SK-N-SH treated with all-trans-retinoic acid at 6 μM for 48 hours (cell line): ENCODE data around the gene AXIN1.

Experiments used
- ARNTL ChIP-seq: fragments of 450-650 bp; formaldehyde crosslinking; IDR thresholded peaks from 2 replicates; pipeline ENCODE4 v1.5.0; 2020; ENCODE audit warnings: low read depth, mild to moderate bottlenecking, moderate library complexity, borderline replicate concordance
- POU6F1 ChIP-seq: fragments of 250-450 bp; sonication (Bioruptor Pico); IDR thresholded peaks from 2 replicates; pipeline ENCODE4 v1.8.0; 2021; ENCODE audit warnings: low read depth, mild to moderate bottlenecking, moderate library complexity, borderline replicate concordance
- TF ChIP-seq, protein P1 (sequence below): fragments of 250-450 bp; sonication (Bioruptor Pico); IDR thresholded peaks from 2 replicates; pipeline ENCODE4 v1.5.0; 2020; ENCODE audit warnings: mild to moderate bottlenecking, moderate library complexity

DNA sequence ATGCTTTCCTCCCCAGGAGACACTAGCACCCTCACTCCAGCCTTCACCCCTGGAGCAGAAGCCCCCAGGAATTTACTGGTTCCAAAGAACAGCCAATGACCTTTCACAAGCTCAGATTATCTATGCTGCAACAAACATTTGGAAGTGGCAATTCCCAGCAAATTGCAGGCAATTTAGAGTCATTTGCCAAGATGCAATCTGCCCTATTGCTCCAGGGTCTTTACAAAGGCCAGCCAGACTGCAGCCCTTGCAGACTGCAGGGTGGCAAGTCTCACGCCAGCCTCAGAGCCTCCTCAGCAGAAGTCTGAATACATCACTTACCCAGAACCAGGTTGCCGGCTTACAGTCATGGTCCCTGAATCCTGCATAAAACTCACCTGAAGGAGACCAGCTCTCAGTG lies 21.8 kb downstream of the AXIN1 start:
- TF ChIP-seq POU6F1 (CRISPR knock-in tag) = no peak
- no peak for TF ChIP-seq ARNTL (CRISPR knock-in tag)
- TF ChIP-seq, protein P1, sequence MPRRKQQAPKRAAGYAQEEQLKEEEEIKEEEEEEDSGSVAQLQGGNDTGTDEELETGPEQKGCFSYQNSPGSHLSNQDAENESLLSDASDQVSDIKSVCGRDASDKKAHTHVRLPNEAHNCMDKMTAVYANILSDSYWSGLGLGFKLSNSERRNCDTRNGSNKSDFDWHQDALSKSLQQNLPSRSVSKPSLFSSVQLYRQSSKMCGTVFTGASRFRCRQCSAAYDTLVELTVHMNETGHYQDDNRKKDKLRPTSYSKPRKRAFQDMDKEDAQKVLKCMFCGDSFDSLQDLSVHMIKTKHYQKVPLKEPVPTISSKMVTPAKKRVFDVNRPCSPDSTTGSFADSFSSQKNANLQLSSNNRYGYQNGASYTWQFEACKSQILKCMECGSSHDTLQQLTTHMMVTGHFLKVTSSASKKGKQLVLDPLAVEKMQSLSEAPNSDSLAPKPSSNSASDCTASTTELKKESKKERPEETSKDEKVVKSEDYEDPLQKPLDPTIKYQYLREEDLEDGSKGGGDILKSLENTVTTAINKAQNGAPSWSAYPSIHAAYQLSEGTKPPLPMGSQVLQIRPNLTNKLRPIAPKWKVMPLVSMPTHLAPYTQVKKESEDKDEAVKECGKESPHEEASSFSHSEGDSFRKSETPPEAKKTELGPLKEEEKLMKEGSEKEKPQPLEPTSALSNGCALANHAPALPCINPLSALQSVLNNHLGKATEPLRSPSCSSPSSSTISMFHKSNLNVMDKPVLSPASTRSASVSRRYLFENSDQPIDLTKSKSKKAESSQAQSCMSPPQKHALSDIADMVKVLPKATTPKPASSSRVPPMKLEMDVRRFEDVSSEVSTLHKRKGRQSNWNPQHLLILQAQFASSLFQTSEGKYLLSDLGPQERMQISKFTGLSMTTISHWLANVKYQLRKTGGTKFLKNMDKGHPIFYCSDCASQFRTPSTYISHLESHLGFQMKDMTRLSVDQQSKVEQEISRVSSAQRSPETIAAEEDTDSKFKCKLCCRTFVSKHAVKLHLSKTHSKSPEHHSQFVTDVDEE (CRISPR knock-in tag) = no peak
